AG04450 (cell line): ENCODE data around the gene KCND2. TPM values are rescaled to one million over a fixed set of nuclear protein-coding genes. Genes with fewer than 3 reads are reported as not detected.

Source experiments
- CTCF ChIA-PET: fragments of 300-600, 350-600 bp; formaldehyde crosslinking; extraction: SDS; loops from one replicate; lab custom pipeline; 2022; ENCODE audit warnings: antibody characterized with exemption, inconsistent platforms; lab: Charles Lee
- POLR2A ChIA-PET: fragments of 350-600 bp; formaldehyde crosslinking; extraction: SDS; loops from one replicate; lab custom pipeline; 2021; ENCODE audit warnings: antibody characterized with exemption, inconsistent platforms; lab: Yijun Ruan, JAX
- DNase-seq: peaks from one replicate; pipeline ENCODE4 v3.0.0-alpha.2; 2011; ENCODE audit warnings: low read depth, low spot score
- H3K27ac ChIP-seq: one replicate; pipeline ENCODE4 v1.5.1; 2012; ENCODE audit warnings: low read depth, low read length, control low read depth
- H3K27me3 ChIP-seq: one replicate; pipeline ENCODE4 v1.6.0; 2012; ENCODE audit warnings: low read length; ENCODE audit not compliant: control insufficient read depth, insufficient read depth
- H3K4me3 ChIP-seq: 2 replicates; pipeline ENCODE4 v1.5.1; 2011; ENCODE audit warnings: mild to moderate bottlenecking, low read depth, low read length, control low read depth
- H3K9me3 ChIP-seq: 2 replicates; pipeline ENCODE4 v1.5.1; 2012; ENCODE audit warnings: low read length; ENCODE audit not compliant: control insufficient read depth, insufficient read depth
- polyA plus RNA-seq: library from polyadenylated mRNA; depleted of rRNA; stranded (reverse); fragments of >200 nt; gene quantifications from 2 replicates; pipeline ENCODE4 v1.2.3, GENCODE V29; 2011
- TF ChIP-seq, protein P1 (sequence below): IDR thresholded peaks from 2 replicates; pipeline ENCODE4 v1.5.1; 2011; ENCODE audit warnings: low read depth, low read length, control low read depth, inconsistent platforms

KCND2 gene
- polyA plus RNA-seq, 1 experiment = 0.12 TPM

DNA sequence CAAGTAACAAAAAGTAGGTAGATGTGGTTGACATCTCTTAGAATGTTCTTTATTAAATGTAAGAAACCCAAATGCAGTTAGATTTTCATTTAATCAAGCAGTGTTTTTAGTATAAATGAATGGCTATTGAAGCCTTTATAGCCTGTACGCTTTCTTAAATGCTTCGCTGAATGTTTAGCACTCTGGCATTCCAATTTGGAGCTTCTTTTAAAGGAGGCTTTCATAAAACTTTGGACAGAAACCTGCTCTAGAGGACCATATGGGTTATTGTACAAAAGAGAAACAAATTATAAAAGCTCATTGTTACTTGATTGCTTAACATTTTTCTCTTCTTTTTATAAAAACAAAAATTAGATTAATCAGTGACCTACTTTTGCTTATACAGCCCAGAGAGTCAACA, 59.5 kb downstream of the KCND2 start:
- no peak for DNase-seq
- Histone ChIP-seq H3K27me3 (no peaks in the 10 kb centered on the region), H3K4me3 (no peak overlapping the region), H3K27ac (no peak overlapping the region), H3K9me3 (no peaks in the 10 kb centered on the region)
- TF ChIP-seq, protein P1, sequence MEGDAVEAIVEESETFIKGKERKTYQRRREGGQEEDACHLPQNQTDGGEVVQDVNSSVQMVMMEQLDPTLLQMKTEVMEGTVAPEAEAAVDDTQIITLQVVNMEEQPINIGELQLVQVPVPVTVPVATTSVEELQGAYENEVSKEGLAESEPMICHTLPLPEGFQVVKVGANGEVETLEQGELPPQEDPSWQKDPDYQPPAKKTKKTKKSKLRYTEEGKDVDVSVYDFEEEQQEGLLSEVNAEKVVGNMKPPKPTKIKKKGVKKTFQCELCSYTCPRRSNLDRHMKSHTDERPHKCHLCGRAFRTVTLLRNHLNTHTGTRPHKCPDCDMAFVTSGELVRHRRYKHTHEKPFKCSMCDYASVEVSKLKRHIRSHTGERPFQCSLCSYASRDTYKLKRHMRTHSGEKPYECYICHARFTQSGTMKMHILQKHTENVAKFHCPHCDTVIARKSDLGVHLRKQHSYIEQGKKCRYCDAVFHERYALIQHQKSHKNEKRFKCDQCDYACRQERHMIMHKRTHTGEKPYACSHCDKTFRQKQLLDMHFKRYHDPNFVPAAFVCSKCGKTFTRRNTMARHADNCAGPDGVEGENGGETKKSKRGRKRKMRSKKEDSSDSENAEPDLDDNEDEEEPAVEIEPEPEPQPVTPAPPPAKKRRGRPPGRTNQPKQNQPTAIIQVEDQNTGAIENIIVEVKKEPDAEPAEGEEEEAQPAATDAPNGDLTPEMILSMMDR = no peak
- ChIA-PET POLR2A (no interaction called here), CTCF (no interaction called here)

DNA sequence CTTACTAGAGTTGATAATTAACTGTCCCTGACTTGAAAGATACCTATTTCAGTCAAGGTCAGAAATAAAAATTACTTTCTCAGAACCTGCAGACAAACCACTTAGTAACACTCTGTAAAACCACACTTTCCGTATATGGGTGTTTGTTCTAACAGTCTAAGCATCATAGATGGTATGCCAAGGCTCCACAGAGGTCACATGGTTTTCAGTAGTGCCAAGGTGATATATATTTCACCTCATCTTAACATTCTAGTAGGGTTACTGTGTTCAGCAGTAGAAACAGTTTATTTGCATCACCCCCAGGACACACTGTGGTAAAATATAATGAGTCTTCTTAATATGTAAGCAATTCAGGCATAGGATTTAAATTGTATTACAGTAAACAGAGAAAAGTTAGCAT, 61.5 kb downstream of the KCND2 start:
- Histone ChIP-seq H3K9me3 (no peaks in the 10 kb centered on the region), H3K4me3 (no peak overlapping the region), H3K27ac (no peak overlapping the region), H3K27me3 (no peaks in the 10 kb centered on the region)
- DNase-seq = no peak
- ChIA-PET POLR2A (no interaction called here), CTCF (no interaction called here)
- TF ChIP-seq, protein P1 = no peak

DNA sequence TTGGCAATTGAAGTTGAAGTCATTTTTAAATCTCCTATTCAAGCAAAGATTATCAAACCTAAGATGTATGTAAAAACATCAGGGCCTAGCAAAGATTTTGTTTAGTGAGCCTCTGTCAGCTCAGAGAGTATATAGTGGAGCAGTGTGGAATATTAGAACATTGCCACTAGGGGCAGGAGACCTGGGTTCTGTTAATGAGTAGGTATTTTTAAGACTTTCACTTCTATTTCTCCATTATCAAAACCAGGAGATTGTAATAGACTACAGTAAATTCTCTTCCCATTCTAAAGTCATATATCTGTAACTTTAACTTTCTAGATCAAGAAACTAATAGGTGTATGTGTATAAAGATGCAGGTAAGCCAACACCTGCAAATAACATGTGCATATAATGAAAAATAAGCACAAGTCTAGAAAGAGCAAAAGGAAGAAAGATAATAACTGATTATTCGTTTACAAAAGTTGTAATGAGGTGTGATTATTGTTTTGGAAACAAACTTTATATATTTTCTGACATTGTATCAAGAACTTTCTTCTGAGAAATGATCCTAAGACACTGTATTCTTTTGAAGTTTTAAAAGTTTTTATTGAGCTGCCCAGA, 64.4 kb downstream of the KCND2 start:
- ChIA-PET POLR2A (no interaction called here), CTCF (interaction anchor here (0.5 to 1.5 kb wide), 3 partner anchors 8 to 1625 kb away, joined by 3 to 4 read pairs (median 3); no protein-coding TSS in a partner anchor)
- TF ChIP-seq, protein P1 = peak; percentile 55
- H3K9me3 ChIP-seq = no peaks in the 10 kb centered on the region
- no peaks in the 10 kb centered on the region for H3K27me3 ChIP-seq
- no peak overlapping the region for H3K27ac ChIP-seq
- H3K4me3 ChIP-seq = no peak overlapping the region
- DNase-seq = no peak

DNA sequence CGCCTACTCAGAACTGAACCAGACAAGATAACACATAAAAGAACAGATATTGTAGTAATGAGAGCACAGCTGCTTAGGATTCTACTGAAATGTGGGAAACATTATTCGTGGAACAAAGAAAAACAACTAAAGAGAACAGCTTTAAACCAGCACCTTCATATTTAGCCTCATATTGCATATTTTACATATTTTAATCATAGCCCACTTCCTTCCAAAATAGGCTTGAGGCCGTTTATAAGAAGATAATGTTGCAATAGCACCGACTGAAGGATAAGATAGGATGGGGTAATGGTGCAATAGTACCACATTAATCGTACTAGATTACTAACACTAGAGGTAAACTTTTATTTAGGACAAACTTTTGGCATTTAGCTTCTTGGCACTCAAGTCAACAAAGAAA, 71.3 kb downstream of the KCND2 start:
- Histone ChIP-seq H3K27me3 (no peaks in the 10 kb centered on the region), H3K9me3 (no peaks in the 10 kb centered on the region), H3K4me3 (no peak overlapping the region), H3K27ac (no peak overlapping the region)
- POLR2A ChIA-PET = no interaction called here
- CTCF ChIA-PET = no interaction called here
- no peak for DNase-seq
- TF ChIP-seq, protein P1 = no peak

DNA sequence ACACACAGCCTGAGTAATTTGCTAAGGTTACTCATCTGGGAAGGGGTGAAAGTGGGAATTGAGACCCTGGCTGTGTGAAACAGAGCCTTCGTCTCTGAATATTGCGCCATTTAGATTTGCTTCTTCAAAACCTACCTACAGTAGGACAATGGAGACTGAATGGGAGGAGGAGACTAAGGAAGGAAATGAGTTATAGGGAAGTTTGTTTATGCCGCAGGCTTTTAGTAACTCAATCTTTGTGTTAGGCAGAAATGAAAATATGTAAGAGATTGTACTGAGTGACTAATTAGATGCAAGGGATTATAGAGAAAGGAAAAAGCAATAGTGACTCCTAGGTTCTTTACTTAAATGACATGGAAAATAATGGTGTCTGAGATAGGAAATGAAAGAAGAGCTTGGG, 80.2 kb downstream of the KCND2 start:
- POLR2A ChIA-PET = no interaction called here

More for the DNA sequence above, 80.2 kb downstream of the KCND2 start:
- no peak for DNase-seq
- no peaks in the 10 kb centered on the region for H3K27me3 ChIP-seq
- H3K4me3 ChIP-seq = no peak overlapping the region
- no peak overlapping the region for H3K27ac ChIP-seq
- H3K9me3 ChIP-seq = no peaks in the 10 kb centered on the region
- TF ChIP-seq, protein P1 = no peak
- CTCF ChIA-PET = no interaction called here
